Left forelimb (tissue), 1 donor: ENCODE data around the gene OTOP3.
"Not testable (repeated sequence)": the region's sequence is repeated elsewhere in the genome, so short reads cannot be mapped to it uniquely, and the experiment has no call there.

Experiments
- DNase-seq: peaks from one replicate; pipeline ENCODE4 v3.0.0-alpha.2; 2018; ENCODE audit warnings: low spot score

OTOP3 gene, protein sequence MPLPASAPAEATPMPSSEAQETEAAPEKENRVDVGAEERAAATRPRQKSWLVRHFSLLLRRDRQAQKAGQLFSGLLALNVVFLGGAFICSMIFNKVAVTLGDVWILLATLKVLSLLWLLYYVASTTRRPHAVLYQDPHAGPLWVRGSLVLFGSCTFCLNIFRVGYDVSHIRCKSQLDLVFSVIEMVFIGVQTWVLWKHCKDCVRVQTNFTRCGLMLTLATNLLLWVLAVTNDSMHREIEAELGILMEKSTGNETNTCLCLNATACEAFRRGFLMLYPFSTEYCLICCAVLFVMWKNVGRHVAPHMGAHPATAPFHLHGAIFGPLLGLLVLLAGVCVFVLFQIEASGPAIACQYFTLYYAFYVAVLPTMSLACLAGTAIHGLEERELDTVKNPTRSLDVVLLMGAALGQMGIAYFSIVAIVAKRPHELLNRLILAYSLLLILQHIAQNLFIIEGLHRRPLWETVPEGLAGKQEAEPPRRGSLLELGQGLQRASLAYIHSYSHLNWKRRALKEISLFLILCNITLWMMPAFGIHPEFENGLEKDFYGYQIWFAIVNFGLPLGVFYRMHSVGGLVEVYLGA

DNA sequence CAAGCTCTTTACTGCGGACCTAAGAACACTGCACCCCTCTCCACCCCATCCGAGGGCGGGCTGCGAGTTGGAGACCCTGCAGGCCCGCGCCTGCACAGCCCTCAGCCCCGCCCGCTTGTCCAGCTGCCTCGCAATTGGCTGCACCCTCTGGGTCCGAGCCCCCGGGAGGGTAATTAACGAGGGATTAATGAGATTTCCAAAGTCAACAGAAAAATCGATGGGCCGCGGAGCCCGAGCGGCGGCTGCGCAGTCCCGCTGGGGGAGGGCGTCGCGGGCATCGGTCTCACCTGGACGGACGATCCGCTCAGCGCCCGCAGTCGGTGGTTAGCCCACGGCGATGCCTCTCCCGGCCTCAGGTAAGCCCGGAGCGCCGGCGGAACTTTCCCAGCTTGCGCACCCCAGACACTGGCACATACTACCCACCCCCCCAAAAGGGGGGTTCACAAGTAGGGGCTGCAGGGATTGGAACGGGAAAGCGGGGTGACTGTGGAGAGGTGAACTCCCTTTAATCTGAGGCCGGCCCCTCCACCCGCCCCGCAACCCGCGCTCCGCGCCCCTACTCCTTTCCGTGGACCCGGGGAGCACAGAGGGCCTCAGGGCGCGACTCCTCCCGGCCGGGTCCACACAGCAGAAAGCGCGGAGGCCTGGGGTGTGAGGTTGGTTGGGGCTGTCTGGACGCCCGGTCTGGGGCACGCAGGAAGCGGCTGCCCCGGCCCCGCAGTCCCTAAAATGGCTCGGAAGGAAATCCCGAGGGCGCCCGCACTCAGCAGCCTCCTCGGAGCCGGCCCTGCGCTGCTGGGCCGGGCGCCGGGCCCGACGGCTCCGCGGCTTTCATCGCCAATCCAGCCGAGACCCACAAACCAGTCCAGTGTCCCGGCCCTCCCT lies at the start of gene OTOP3:
TSS of gene OTOP3 (plus strand) at position 314 of the 885 bp plus-strand sequence. CDS start at position 338, 24 bp downstream.
- DNase-seq = no peak

DNA sequence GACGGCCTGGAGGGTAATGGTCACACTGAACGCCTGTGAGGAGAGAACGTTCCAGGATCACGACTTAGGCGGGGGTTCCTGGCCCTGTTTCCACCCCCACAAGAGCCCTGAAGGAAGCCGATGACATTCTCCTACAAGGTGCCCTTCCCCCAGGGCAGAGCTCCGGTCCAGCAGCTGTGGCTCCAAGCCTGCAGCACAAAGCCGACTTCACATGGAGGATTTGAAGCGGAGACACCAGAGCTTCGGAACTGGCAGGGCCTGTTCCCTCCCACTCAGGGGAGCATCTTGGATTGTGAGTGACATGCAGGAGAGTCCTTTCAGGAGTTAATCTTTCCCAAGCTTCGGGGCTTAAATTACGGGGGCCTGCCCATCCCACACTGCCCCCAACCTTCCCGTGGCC lies 47.2 kb upstream of the OTOP3 start:
- DNase-seq = no peak

DNA sequence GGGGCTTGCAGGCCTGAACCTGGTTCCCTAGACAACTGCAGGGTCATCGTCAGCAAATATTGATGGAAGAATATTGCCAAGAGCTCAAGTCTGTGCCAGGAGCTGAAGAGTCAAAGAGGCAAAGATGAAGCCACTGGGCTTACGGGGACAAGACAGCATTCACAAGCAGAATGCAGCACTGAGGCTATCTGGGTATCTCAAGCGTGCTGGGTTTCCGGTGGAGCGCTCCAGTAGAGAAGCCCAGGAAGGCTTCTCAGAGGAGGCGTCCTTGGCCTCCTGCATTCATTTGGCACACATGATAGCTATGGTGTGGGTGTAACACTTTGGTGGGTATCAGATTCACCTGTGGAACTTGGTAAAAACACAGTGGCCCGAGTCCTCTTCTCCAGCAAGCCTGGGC lies 45.1 kb upstream of the OTOP3 start:
- no peak for DNase-seq

- DNase-seq = no peak
These were observed 43.5 kb upstream of the OTOP3 start for GRCh38 chr17:74892013-74892841.

- DNase-seq = no peak
These were observed 42.5 kb upstream of the OTOP3 start, which contains the start of gene FADS6 for GRCh38 chr17:74892974-74893911. FADS6 (minus strand) TSS chr17:74893633; CDS start chr17:74893595, 38 bp downstream.

GRCh38 chr17:74893936-74894671 lies 41.6 kb upstream of the OTOP3 start:
- no peak for DNase-seq

DNA sequence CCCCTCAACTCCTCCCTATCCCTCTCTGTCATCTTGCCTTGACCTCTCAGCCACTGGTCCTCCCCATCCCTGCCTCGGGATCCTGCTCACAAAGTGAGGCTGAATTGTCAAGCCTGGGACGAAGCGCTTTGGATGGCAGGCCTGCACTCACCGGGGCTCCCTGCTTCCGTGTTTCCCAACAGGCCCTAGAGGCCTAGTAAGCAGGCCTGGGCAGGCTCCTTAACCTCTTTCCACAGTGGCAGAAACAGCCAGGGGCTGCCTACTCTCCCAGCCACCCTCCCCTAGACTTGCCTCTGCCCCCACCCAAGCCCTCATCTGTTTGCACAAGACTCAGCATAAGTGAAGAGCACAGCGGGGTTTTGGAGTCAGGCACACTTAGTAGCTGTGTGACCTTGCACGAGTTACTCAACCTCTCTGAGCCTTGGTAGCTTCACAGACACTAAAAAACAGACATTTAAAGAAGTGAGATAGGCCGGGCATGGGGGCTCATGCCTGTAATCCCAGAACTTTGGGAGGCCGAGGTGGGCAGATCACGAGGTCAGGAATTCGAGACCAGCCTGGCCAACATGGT lies 37.2 kb upstream of the OTOP3 start:
- no peak for DNase-seq

- DNase-seq = no peak
These were observed 35.5 kb upstream of the OTOP3 start for GRCh38 chr17:74900208-74900607.

GRCh38 chr17:74901353-74902135 lies 34.2 kb upstream of the OTOP3 start:
- DNase-seq = no peak

- DNase-seq = no peak
These were observed 32.7 kb upstream of the OTOP3 start for GRCh38 chr17:74903034-74903433.

- DNase-seq = no peak
These were observed 32.0 kb upstream of the OTOP3 start for GRCh38 chr17:74903671-74904070.

DNA sequence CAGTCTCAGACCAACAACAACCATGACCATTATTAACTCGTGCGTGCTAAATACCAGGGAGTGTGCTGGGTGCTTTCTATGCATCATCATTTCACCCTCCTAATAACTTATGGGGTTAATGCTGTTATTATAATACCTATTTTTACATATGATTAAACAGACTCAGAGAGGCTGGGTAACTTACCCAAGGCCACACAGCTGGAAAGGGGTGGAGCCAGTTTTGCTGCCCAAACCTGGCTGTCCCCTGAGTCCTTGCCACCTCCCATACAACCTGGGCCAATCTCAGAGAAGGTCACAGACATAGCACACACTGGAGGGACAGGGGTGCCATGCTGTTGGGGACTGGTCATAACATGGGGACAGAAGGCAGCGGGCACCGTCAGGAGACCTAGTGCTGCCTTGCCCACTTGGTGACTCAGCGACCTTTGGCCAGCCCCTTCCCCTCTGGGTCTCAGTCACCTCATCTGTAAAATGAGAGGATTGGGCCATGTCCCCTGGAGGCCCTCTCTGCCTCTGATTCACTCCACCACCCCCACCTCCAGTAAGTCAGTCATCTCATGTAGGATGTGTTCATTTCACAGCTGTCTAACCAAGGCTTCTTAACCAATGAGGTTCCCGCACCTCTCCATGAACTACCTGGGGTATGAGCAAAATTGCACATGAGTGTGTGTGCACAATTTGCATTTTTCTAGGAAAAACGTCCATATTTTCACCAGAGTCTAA lies 30.9 kb upstream of the OTOP3 start:
- no peak for DNase-seq

GRCh38 chr17:74906214-74906793 lies 29.4 kb upstream of the OTOP3 start:
- DNase-seq = not testable (repeated sequence)

DNA sequence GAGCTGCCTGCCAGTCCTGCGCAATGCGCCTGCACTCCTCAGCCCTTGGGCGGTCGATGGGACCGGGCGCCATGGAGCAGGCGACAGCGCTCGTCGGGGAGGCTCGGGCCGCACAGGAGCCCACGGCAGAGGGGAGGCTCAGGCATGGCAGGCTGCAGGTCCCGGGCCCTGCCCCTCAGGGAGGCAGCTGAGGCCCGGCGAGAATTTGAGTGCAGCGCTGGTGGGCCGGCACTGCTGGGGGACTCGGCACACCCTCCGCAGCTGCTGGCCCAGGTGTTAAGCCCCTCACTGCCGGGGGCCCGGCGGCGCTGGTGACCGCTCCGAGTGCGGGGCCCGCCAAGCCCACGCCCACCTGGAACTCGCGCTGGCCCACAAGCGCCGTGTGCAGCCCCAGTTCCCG lies 28.7 kb upstream of the OTOP3 start:
- no peak for DNase-seq

DNA sequence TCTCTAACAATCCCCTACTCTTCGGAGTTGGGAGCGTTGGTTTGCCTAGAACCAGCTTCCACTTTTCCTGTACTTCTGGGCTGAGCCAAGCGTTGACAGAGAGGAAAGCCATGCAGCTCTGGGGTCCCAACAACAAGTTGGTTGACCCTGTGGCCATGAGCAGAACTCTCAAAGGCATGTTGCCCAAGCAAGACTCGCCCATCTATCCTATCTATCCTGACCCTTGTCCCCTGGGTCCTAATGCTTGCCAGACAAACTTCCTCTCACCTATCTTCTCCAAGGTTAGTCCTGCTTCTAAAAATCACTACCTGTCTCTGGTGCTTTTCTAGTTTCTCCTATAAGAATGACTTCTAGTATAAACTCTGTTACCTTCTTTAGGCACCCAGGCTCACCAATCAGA lies 26.6 kb upstream of the OTOP3 start:
- DNase-seq = not testable (repeated sequence)

DNA sequence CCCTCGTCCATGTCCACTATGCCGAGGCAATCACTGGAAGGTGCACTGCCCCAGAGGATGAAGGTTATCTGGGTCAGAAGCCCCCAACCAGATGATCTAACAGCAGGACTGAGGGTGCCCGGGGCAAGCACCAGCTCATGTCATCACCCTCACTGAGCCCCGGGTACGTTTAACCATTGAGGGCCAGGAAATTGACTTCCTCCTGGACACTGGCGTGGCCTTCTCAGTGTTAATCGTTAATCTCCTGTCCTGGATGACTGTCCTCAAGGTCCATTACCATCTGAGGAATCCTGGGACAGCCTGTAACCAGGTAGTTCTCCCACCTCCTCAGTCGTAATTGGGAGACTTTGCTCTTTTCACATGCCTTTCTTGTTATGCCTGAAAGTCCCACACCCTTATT lies 24.3 kb upstream of the OTOP3 start:
- DNase-seq = not testable (repeated sequence)

- DNase-seq = no peak
These were observed 19.4 kb upstream of the OTOP3 start for GRCh38 chr17:74916136-74916850.
